Subcutaneous abdominal adipose tissue (tissue), 5 donors: ENCODE data around the gene LHFPL3.

Experiments
- H3K27ac ChIP-seq: one replicate; pipeline ENCODE4 v1.7.0; 2013; ENCODE audit warnings: low read depth, mild to moderate bottlenecking, inconsistent platforms, low read length, moderate library complexity
- H3K27me3 ChIP-seq, 5 donors: one replicate each; pipeline ENCODE4 v1.7.0; 2013; ENCODE audit warnings: low read length in 5 of 5, inconsistent platforms in 1 of 5; ENCODE audit not compliant: control insufficient read depth in 5 of 5, insufficient read depth in 4 of 5
- H3K36me3 ChIP-seq, 5 donors: one replicate each; pipeline ENCODE4 v1.7.0; 2013; ENCODE audit warnings: low read length in 5 of 5; ENCODE audit not compliant: control insufficient read depth in 5 of 5, insufficient read depth in 5 of 5
- H3K4me1 ChIP-seq, 5 donors: one replicate each; pipeline ENCODE4 v1.7.0; 2013; ENCODE audit warnings: low read length in 5 of 5, mild to moderate bottlenecking in 3 of 5, moderate library complexity in 1 of 5; ENCODE audit not compliant: control insufficient read depth in 5 of 5, insufficient read depth in 5 of 5
- H3K4me3 ChIP-seq, 5 donors: one replicate each; pipeline ENCODE4 v1.7.0; 2013; ENCODE audit warnings: low read length in 5 of 5, low read depth in 1 of 5
- H3K9ac ChIP-seq, 5 donors: one replicate each; pipeline ENCODE4 v1.7.0; 2013; ENCODE audit warnings: low read length in 5 of 5, mild to moderate bottlenecking in 4 of 5, moderate library complexity in 3 of 5
- H3K9me3 ChIP-seq, 5 donors: one replicate each; pipeline ENCODE4 v1.7.0; 2013; ENCODE audit warnings: low read length in 5 of 5; ENCODE audit not compliant: control insufficient read depth in 5 of 5
- donor health status: healthy.
- donor health status: healthy.
- donor health status: healthy.
- donor health status: healthy.
- donor health status: healthy.

Gene LHFPL3

GRCh38 chr7:104621321-104621720 is 292.9 kb downstream of the LHFPL3 start:
- H3K36me3 ChIP-seq: no peaks in the 10 kb centered on the region
- no peaks in the 10 kb centered on the region for H3K27me3 ChIP-seq
- no peak overlapping the region for H3K4me3 ChIP-seq
- H3K9ac ChIP-seq: no peak overlapping the region
- no peaks in the 10 kb centered on the region for H3K4me1 ChIP-seq
- H3K9me3 ChIP-seq: no peaks in the 10 kb centered on the region
- no peak overlapping the region for H3K27ac ChIP-seq

- H3K27me3 ChIP-seq: no peaks in the 10 kb centered on the region
- no peaks in the 10 kb centered on the region for H3K9me3 ChIP-seq
- H3K4me1 ChIP-seq: no peaks in the 10 kb centered on the region
- no peak overlapping the region for H3K9ac ChIP-seq
- no peaks in the 10 kb centered on the region for H3K36me3 ChIP-seq
- H3K4me3 ChIP-seq: no peak overlapping the region
- H3K27ac ChIP-seq: no peak overlapping the region
Observed at GRCh38 chr7:104625956-104626355, 297.6 kb downstream of the LHFPL3 start.

GRCh38 chr7:104627516-104627915 is 299.1 kb downstream of the LHFPL3 start:
- no peaks in the 10 kb centered on the region for H3K27me3 ChIP-seq
- H3K9ac ChIP-seq: no peak overlapping the region
- no peaks in the 10 kb centered on the region for H3K36me3 ChIP-seq
- no peaks in the 10 kb centered on the region for H3K9me3 ChIP-seq
- no peak overlapping the region for H3K27ac ChIP-seq
- H3K4me1 ChIP-seq: no peaks in the 10 kb centered on the region
- no peak overlapping the region for H3K4me3 ChIP-seq

GRCh38 chr7:104628017-104628416 is 299.6 kb downstream of the LHFPL3 start:
- no peaks in the 10 kb centered on the region for H3K36me3 ChIP-seq
- H3K4me1 ChIP-seq: no peaks in the 10 kb centered on the region
- no peak overlapping the region for H3K9ac ChIP-seq
- H3K4me3 ChIP-seq: no peak overlapping the region
- H3K27me3 ChIP-seq: no peaks in the 10 kb centered on the region
- no peak overlapping the region for H3K27ac ChIP-seq
- H3K9me3 ChIP-seq: no peaks in the 10 kb centered on the region

- Histone ChIP-seq H3K4me3 (no peak overlapping the region), H3K4me1 (no peaks in the 10 kb centered on the region), H3K27me3 (no peaks in the 10 kb centered on the region), H3K27ac (no peak overlapping the region), H3K9me3 (no peaks in the 10 kb centered on the region), H3K9ac (no peak overlapping the region), H3K36me3 (no peaks in the 10 kb centered on the region)
Observed at GRCh38 chr7:104629408-104629807, 301.0 kb downstream of the LHFPL3 start.

- H3K9me3 ChIP-seq: no peaks in the 10 kb centered on the region
- no peaks in the 10 kb centered on the region for H3K4me1 ChIP-seq
- no peaks in the 10 kb centered on the region for H3K36me3 ChIP-seq
- H3K9ac ChIP-seq: no peak overlapping the region
- no peak overlapping the region for H3K27ac ChIP-seq
- H3K27me3 ChIP-seq: no peaks in the 10 kb centered on the region
- no peak overlapping the region for H3K4me3 ChIP-seq
Observed at GRCh38 chr7:104640506-104640905, 312.1 kb downstream of the LHFPL3 start.

GRCh38 chr7:104642560-104642959 is 314.2 kb downstream of the LHFPL3 start:
- Histone ChIP-seq H3K9me3 (no peaks in the 10 kb centered on the region), H3K4me1 (no peaks in the 10 kb centered on the region), H3K27me3 (no peaks in the 10 kb centered on the region), H3K4me3 (no peak overlapping the region), H3K36me3 (no peaks in the 10 kb centered on the region), H3K9ac (no peak overlapping the region), H3K27ac (no peak overlapping the region)

GRCh38 chr7:104643587-104644217 is 315.3 kb downstream of the LHFPL3 start:
- Histone ChIP-seq H3K9ac (no peak overlapping the region), H3K27me3 (no peaks in the 10 kb centered on the region), H3K36me3 (no peaks in the 10 kb centered on the region)

GRCh38 chr7:104650991-104651640 is 322.7 kb downstream of the LHFPL3 start:
- no peaks in the 10 kb centered on the region for H3K9me3 ChIP-seq
- H3K27me3 ChIP-seq: no peaks in the 10 kb centered on the region
- no peaks in the 10 kb centered on the region for H3K36me3 ChIP-seq
- H3K4me1 ChIP-seq: no peaks in the 10 kb centered on the region
- no peak overlapping the region for H3K9ac ChIP-seq
- no peak overlapping the region for H3K27ac ChIP-seq
- no peak overlapping the region for H3K4me3 ChIP-seq

More at GRCh38 chr7:104643587-104644217, 315.3 kb downstream of the LHFPL3 start:
- no peaks in the 10 kb centered on the region for H3K9me3 ChIP-seq
- H3K4me1 ChIP-seq: no peaks in the 10 kb centered on the region
- H3K4me3 ChIP-seq: no peak overlapping the region
- no peak overlapping the region for H3K27ac ChIP-seq

- H3K36me3 ChIP-seq: no peaks in the 10 kb centered on the region
- no peaks in the 10 kb centered on the region for H3K4me1 ChIP-seq
- H3K4me3 ChIP-seq: no peak overlapping the region
- no peaks in the 10 kb centered on the region for H3K9me3 ChIP-seq
- no peak overlapping the region for H3K27ac ChIP-seq
- H3K27me3 ChIP-seq: no peaks in the 10 kb centered on the region
- no peak overlapping the region for H3K9ac ChIP-seq
Observed at GRCh38 chr7:104652434-104652833, 324.0 kb downstream of the LHFPL3 start.
